H4 (cell line): ENCODE results near the gene HOXA6. TPM values are rescaled to one million over a fixed set of nuclear protein-coding genes. Genes with fewer than 3 reads are reported as not detected.

Experiments used
- DNase-seq: peaks from one replicate; pipeline ENCODE4 v3.0.0-alpha.2; 2015; ENCODE audit warnings: low spot score
- total RNA-seq: library from RNA; depleted of rRNA; stranded (reverse); fragments of >200 nt; shearing (Covaris generic); gene quantifications from 2 replicates; pipeline ENCODE4 v1.2.3, GENCODE V29; 2014

The HOXA6 gene
- total RNA-seq, 1 experiment from 2014 or later = 0.64 TPM

- no peak for DNase-seq
Observed at GRCh38 chr7:27162561-27163287, 15.2 kb upstream of the HOXA6 start.

GRCh38 chr7:27161721-27162560, 14.4 kb upstream of the HOXA6 start:
- DNase-seq = no peak

GRCh38 chr7:27161214-27161720, 13.7 kb upstream of the HOXA6 start:
- no peak for DNase-seq

- DNase-seq = peak; percentile 90
Observed at GRCh38 chr7:27160546-27161213, 13.1 kb upstream of the HOXA6 start.

- DNase-seq = no peak
Observed at GRCh38 chr7:27160145-27160545, 12.6 kb upstream of the HOXA6 start.

GRCh38 chr7:27159266-27160144, 11.9 kb upstream of the HOXA6 start:
- no peak for DNase-seq

GRCh38 chr7:27158436-27159265, 11.1 kb upstream of the HOXA6 start:
- no peak for DNase-seq

- no peak for DNase-seq
Observed at GRCh38 chr7:27157702-27158431, 10.3 kb upstream of the HOXA6 start.

GRCh38 chr7:27156916-27157701, 9.5 kb upstream of the HOXA6 start:
- DNase-seq = no peak

GRCh38 chr7:27156508-27156898, 8.9 kb upstream of the HOXA6 start, which contains the start of gene HOXA7:
TSS of gene HOXA7 (minus strand) at chr7:27156675. CDS start at chr7:27156545, 130 bp downstream.
- peak; percentile 49 for DNase-seq

GRCh38 chr7:27155816-27156507, 8.4 kb upstream of the HOXA6 start:
- DNase-seq = no peak

GRCh38 chr7:27154901-27155815, 7.6 kb upstream of the HOXA6 start:
- DNase-seq = no peak

- no peak for DNase-seq
Observed at GRCh38 chr7:27154369-27154768, 6.8 kb upstream of the HOXA6 start.

GRCh38 chr7:27153526-27153925, 6.0 kb upstream of the HOXA6 start:
- no peak for DNase-seq

- no peak for DNase-seq
Observed at GRCh38 chr7:27152816-27153442, 5.4 kb upstream of the HOXA6 start.
